ENCODE results near the gene TARBP2.

The TARBP2 gene

DNA sequence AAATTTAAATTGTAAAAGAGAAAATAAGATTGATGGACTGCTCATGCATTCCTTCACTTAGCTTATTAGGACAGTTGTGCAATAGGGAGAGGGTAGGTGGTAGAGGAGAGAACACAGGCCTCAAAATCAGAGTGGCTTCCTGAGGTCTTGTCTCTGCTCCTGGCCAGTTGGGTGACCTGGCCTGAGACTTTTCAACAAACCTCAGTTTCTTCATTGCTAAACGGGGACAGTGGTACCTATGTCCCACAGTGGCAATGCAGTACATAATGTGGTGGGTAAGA lies 4.4 kb upstream of the TARBP2 start:
- DNase-seq = no peak

DNA sequence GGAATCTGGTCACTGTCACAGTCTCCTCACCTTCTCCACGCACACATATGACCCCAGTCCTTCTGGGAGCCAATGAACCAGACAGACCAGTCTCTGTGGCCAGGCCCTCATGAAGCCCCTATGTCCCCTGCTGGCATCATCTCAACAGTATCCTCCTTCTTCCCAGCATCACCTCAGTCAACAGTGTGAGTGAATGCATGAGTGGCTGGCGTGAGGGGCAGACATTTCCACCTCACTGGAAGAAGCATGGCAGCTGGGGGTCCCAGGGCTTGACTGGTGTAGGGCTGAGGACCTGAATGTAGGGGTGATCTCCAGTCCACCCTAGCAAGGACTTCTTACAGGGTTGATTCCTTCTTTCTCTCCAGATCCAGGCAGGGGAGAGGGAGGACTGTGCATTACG lies 3.6 kb upstream of the TARBP2 start:
- DNase-seq = no peak

DNA sequence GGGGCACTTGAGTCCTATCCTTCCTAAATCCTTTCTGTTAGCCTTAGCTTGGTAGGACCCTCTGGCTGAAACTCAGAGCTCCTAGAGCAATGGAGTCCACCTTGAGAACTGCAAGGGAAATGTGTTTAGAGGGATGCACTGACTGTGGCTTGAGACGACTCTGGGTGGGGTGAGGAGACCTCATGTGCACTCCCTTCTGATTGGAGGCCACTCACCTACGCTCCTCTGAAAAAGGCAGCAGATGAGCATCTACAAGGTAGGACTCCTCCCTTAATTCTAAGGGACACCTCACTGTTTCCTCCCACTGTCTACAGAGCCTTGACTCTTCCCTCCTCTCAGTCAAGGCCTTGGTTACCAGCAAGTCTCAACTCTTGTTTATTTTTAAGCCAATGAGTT lies 2.9 kb upstream of the TARBP2 start:
- DNase-seq = no peak

DNA sequence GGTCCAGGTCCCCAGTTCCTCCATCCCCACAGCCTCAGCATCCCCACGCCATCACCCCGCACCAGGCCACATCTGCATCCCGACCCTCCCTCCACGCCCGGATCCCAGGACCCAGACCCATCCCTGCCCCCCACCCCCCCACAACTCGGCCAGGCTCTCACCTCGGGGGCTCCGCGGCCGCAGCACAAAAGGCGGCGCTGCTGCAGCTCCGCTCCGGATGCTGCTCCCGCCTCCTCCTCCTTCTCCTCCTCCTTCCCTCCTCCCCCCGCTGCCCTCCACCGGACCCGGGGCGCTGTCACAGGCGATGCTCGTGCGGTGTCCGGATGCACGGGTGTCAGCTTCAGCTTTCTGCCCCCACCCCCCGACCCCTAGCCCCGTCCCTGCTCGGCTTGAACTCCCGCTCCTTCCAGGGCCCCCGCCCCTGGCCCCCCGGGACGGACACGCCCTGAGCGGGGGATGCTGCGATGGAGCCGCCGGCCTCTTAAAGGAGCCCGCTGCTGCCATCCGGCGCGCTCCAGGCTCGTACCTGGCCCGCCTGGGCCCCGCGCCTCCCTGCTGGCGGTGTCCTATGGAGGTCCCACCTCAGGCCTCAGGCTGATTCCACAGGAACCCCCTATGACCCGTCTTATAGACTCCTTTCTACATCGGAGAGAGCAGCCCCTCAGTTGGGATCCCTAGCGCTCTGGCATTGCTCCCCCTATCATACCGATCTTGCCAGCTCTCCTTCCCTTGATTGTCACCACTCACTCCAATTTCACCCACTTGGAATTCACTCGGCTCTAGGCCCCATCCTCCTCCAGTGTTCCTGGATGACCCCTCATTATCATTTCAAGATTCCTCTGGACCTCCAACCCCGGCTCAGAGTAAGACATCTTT lies 1.6 kb upstream of the TARBP2 start, which contains the start of gene MAP3K12:
TSS of gene MAP3K12 (minus strand) at position 193 of the 876 bp plus-strand sequence. CDS start 12,067 bp downstream, outside the sequence.
- DNase-seq = peak; percentile 59

DNA sequence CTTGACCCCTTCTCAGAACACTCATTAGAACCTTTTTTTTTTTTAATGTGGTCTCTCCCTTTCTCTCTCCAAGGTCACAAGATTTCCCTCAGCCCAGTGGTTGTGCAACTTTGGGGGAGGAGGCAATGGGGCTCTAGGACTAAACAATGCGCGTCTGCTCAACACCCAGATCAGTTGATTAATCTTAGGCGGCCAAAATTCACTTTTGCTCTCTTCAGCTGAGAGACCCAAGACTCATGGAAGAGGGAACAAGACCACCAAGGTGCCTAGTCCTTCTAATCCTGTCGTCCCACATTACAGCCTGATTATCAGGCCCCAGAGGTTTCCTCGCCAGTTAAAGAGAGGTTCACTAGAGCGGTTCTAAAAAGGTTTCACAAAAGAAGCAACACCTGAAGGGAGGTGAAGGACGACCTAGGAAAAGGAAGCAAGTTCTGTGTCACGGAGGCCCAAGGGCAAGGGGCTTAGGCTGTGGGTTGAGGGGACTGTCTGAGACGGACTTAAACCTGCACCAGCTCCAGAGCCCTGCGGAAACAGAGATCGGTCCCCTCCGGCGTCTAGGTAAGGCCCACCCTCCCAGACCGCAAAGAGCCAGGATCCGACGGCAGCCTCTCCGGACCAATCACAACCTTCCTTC lies 824 bp upstream of the TARBP2 start:
- DNase-seq = no peak

DNA sequence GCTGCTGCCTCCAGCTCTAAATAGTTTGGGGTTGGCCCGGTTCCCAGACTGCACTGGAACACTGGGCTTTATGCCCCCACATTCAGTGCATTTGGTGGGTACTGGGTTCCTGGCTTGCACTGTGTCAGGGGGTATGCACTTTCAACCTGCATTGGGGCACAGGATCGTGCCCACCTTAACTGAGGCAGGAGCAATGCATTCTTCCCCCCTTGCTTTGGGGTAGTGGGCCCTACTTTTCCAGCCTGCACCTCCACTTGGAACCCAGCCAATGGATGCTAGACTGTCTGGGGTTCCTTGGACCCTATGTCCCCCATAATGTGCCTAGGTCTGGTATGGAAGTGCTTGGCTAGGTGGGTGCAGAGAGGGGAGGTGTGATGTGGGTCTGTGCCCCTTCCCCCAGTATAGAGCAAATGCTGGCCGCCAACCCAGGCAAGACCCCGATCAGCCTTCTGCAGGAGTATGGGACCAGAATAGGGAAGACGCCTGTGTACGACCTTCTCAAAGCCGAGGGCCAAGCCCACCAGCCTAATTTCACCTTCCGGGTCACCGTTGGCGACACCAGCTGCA lies 615 bp downstream of the TARBP2 start:
- no peak for DNase-seq

DNA sequence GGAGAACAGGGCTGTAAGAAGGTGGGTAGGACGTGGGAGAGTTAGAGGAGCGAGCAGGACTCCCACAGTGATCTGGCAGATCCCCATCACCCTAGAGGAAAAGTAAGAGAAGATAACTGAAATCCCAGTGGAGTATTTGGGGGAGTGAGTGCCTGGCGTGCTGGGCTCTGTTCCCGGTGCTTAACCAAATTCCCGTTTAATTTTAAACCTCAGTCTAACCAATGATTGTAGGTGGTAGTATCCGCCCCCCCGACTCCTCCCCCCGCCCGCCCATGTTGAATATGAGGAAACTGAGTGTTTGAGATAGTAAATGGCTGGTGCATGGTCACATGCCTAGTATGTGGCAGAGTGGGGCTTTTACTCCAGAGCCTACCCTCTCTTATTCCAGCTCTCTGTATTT lies 1.2 kb downstream of the TARBP2 start:
- DNase-seq = no peak

DNA sequence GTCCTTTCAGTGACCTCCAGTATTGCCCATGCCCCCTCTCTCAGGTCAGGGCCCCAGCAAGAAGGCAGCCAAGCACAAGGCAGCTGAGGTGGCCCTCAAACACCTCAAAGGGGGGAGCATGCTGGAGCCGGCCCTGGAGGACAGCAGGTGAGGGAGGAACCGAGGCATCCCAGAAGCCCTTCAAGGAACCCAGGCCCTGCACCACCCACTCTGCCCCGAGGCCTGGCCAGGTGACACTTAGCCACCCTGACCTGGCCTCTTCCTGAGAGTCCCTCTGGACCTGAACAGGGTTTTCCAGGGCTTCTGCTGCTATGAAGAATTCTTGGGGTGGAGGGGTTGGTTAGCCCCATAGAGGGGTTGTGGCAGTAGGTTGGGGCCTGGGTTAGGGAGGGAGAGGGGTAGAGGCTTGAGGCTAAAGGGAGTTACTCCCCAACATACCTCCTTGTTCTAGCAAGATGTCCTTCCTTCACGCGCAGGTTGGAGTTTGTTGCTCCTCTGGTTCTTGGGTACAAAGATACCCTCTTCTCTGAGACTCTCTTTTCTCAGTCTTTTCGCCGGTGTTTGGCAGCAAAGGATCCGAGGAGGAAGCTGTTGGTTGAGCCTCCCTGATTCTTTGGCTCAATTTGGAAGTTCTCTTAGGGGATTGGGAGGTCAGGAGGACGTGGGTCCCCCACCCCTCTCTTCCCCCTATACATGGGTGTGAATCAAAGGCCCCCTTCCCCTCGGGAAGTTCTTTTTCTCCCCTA lies 2.1 kb downstream of the TARBP2 start:
- DNase-seq = no peak

DNA sequence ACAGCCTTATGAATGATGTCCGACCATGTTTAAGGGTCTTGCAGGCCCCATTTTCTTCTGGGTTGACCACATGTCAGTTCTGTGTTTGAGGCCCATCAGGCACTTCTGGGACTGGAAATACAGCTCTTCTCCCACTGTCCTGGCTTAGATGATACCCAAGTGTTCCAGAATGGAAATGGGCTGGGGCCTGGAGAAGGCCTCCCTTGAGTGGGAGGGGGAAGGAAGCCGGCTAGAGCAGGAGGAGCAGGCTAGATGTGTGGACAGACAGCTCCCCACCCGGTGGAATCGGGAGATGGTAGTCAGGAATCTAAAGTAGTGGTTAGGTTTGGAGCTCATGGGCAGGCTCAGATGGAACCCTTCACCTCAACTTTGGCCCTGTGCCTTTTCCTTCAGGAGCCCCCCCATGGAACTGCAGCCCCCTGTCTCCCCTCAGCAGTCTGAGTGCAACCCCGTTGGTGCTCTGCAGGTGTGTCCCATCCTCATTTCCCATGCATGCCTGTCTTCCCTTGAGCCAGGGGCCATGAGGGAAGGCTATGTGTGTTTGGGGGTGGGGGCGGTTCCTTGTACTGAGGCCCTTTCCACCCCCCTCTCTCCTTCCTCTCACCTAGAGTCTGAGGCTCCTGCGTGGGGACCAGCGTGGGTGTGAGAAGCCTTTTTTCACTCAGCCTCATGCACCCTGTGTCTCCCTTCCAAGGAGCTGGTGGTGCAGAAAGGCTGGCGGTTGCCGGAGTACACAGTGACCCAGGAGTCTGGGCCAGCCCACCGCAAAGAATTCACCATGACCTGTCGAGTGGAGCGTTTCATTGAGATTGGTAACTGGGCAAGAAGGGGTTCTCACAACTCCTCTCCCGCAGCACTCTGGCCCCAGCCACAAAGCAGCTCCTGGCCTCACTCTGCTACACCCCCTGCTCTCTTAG lies 3.2 kb downstream of the TARBP2 start:
- no peak for DNase-seq

DNA sequence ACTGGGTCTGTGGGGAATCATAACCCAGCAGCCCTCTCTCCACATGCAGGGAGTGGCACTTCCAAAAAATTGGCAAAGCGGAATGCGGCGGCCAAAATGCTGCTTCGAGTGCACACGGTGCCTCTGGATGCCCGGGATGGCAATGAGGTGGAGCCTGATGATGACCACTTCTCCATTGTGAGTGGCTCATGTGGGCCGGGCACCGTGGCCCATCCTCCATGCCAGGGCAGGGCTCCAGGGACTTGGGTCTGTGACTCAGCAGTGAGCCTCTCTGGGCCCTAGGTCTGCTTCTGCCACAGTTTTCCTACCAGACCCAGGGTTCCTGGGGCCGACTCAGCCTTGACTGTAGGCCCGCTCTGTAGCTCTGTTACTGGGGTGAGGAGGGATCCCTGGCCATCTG lies 4.0 kb downstream of the TARBP2 start:
- no peak for DNase-seq

DNA sequence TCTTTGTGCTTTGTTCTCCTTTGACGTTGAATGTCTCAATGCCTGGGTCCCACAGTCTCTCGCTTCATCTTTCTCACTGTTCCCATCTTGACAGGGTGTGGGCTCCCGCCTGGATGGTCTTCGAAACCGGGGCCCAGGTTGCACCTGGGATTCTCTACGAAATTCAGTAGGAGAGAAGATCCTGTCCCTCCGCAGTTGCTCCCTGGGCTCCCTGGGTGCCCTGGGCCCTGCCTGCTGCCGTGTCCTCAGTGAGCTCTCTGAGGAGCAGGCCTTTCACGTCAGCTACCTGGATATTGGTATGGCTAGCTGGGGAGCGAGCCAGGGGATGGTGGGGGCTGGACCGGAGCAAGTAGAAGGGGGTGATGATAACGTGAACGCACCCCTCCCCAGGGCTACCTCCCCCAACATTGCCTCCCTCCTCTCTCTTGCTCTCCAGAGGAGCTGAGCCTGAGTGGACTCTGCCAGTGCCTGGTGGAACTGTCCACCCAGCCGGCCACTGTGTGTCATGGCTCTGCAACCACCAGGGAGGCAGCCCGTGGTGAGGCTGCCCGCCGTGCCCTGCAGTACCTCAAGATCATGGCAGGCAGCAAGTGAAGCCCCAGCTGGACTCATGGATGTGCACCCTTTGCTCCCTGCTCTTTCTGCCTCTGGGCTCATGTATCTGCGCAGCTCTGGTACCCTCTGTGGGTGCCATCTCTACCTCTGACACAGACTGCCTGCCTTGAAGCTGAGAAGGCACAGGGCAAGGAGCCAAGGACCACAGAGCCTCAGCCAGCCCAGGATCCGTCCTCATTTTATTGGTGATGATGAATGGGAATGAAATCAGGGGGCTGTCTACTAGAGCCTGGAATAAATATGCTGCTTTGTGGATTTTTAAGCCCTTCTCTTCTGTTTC lies 4.7 kb downstream of the TARBP2 start:
- no peak for DNase-seq

DNA sequence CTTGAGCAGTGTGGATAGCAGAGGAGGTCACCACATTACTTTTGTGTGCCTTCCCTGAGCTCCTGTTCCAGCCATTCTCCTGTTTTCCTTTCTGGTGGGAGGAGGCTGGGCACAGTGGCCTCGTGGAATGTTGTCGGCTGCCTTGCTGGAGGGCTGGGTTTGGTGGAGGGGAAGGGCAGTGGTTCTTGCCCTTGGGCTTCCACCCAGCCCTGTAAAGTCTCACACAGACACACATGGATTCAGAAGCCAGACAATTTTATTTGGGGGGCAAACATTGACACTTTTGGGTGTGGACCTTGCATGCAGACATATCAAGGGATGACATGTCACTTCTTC lies 5.3 kb downstream of the TARBP2 start:
- DNase-seq = no peak

DNA sequence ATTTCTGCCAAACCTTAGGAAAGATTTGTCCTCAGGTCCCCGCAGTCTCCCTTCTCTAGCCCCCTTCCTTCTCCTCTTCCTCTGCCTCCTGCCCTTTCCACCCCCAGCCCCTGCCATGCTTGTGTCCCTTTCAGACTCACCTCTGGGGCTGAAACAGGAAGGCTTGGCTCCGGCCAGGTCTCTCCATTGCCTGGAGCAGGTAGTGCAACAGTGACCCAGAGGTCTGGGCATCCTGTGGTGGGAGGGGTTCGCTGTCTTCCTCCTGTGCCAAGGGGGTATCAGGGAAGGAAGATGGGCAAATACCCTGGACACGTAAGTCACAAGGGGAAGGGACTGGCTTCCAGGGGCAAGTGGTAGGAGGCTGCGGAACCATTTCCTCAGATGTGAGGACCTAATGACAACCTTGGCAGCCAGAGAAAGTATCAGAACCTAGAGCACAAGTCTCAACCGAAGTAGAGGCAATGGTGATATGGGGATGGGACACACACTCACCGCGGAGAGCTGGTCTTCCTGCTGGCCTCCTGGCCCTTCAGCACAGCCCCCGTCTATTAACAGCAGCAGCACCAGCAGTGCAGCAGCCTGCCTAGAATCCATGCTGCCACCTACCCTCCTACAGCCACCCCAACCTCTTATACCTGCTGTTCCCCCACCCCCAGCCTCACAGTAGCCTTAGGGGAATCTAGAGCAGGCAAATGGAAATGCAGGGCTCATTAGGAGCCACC lies 6.0 kb downstream of the TARBP2 start, which contains the start of gene NPFF:
TSS of gene NPFF (minus strand) at position 604 of the 722 bp plus-strand sequence. CDS start at position 594, 10 bp downstream.
- no peak for DNase-seq

DNA sequence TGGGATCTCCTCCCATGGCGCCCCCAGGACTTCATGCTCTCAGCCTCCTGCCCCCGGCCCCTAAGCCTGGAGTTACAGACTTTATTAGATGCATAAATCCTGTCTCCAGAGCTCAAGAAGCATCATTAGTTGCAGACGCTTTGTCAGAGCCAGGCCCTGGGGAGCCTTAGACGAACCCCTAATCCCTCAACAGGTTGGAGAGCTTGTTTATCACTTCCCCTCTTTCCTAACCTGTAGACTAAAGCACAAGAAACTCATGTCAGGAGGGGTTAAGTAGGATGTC lies 6.5 kb downstream of the TARBP2 start:
- DNase-seq = no peak

DNA sequence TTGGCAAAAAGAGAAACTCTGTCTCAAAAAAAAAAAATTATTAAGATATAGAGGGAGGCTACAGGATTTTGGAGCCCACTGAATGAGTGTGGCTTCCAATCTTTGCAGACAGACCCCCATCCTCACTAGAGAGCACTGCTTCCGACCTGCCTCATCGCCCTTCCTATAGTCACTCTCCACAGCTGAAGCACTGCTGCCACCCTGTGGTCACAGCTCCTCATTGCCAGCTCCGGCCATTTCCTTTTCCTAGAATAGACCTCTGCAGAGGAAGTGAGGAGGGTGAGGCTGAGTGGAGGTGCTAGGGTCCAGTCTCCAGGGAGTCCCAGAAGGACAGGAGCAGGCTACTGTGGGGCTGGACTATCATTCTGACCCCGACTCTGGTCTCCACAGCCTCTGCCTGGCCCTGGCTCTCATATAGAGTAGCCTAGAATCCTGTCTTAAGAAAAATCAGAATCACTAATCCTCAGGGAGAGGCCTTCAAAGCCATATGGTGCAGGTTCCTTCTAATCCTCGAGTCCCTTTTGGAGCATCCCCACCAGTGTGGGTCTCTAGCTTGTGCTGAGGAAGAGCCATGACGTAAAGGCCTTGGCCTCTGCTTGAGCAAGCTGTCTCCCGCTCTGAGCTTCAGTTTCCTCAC lies 7.6 kb downstream of the TARBP2 start:
- DNase-seq = peak; percentile 73

DNA sequence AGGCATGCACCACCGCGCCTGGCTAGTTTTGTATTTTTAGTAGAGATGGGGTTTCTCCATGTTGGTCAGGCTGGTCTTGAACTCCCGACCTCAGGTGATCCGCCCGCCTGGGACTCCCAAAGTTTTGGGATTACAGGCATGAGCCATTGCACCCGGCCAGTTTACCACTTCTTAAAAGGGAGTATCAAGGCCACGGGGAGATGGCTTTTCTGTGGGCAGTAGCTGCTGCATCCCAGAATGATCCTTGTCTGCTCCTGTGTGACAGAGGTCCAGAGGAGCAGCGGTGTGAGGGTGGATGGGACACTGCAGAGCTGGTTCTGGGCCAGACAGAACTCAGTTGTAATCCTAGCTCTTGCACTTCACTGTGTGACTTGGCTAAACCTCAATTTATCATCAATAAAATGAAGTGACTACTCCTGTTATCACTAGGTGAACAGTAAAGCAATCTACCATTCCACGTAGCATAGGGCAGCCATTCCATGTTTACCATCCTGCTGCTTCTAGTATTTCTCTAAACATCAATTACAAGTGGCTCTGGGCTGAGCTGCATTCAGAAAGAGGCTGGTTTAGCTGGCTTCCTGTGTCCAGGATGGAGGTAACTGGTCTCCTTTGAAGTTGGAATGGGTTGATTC lies 9.2 kb downstream of the TARBP2 start:
- DNase-seq = no peak

DNA sequence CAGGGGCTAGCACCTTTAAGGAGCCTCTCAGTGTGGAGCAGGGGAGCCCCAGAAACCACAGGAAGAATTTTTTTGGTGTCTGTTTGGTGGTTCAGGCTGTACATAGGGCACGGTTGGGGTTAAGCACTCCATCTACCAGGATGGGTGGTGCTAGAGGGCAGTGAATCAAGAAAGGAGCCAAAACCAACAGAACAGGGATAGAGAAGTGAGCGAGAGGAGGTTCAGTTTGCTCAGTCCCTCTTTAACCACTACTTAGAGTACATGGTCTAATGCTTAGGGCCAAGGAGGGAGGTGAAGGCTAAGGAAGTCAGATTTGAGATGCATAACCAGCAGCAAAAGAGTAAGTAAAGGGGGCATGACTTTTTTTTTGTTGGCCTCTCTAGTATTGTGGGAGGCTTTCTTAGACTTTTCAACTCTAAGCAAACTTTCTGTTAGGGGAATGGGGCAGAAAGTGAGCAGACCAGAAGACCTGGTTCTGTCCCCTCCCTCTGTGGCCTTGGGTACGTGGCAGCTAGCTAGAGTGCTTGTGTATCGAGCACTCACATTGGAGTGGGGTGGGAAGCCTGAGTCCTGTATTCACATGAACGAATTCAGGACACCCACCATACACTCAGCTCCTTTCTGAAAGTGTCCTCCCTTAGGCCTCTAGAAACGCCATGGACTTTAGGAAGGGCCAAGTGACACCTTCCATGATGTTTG lies 12.8 kb downstream of the TARBP2 start:
- no peak for DNase-seq

DNA sequence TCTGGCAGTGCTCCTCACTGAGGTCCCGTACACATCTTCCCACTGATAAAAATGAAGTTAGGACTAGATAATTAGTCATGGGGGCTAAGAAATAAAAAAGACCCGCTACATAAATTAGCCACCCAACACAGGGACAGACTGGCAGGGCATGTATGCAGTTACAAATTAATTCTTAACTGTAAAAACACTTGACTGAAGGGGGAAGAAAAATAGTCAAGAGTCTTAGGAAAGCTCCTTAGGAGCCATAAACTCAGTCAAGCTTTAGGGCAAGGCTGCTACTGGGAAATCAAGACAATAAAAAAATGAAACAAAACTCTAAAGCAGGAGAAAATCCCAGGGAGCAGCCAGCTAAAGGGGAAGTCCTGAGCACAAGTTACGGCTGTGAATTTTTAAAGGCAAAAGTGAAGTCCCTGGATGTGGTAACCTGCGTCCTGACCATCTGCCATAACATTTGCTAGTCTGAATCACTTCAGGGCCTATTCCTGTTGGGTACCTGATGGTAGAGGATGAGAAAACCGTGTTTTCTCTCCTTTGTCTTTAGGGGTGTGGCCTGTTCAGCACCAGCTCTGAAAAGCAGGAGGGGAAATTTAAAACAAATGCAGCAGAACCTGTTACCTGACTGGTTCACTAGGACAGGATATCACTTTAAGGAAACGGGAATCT lies 13.7 kb downstream of the TARBP2 start:
- DNase-seq = no peak

DNA sequence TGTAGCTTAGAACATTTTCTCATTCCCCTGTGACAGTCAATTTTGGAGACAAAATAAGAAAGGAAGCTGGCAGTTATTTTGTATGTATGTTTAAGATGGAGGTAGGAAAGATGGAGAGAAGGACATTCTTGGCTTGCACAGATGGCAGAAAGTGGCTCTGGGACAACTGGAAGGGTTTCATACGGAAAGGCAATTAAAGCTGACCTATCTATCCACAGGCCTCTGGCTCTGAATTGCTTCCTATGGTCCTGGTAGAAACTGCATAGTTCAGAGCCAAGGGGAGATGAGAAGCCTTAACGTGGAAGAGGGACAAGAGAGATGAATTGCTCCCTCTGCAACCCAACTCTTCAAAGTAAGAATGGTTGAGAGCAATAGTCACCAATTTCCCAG lies 14.2 kb downstream of the TARBP2 start:
- no peak for DNase-seq

Data from 8988T (cell line).